Suprapubic skin (tissue), 4 donors: ENCODE measurements around the gene CKAP4. TPM values are rescaled to one million over a fixed set of nuclear protein-coding genes. Genes with fewer than 3 reads are reported as not detected.

ENCODE experiments used
- DNase-seq, 2 donors: peaks; one replicate each; pipeline ENCODE4 v3.0.0-alpha.2; 2019; ENCODE audit warnings: low spot score in 2 of 2
- H3K27ac ChIP-seq: fragments of 200-600 bp; sonication (generic); one replicate; pipeline ENCODE4 v1.5.1; 2019
- H3K27me3 ChIP-seq: fragments of 200-600 bp; sonication (generic); one replicate; pipeline ENCODE4 v1.5.1; 2019
- H3K36me3 ChIP-seq: fragments of 200-600 bp; sonication (generic); one replicate; pipeline ENCODE4 v1.5.1; 2019
- H3K4me1 ChIP-seq: fragments of 200-600 bp; sonication (generic); one replicate; pipeline ENCODE4 v1.5.1; 2019
- H3K4me3 ChIP-seq: fragments of 200-600 bp; sonication (generic); one replicate; pipeline ENCODE4 v1.5.1; 2019; ENCODE audit warnings: mild to moderate bottlenecking
- H3K9me3 ChIP-seq: fragments of 200-600 bp; sonication (generic); one replicate; pipeline ENCODE4 v1.5.1; 2019
- CTCF ChIP-seq, 2 donors: fragments of 200-600 bp in 1 of 2; fragments of 450-650 bp in 1 of 2; sonication (generic) in 1 of 2; IDR thresholded peaks; one replicate each; pipeline ENCODE4 v1.5.1; 2016 to 2019; ENCODE audit warnings: antibody characterized with exemption in 2 of 2, mild to moderate bottlenecking in 1 of 2, moderate library complexity in 1 of 2
- EP300 ChIP-seq: sonication (generic); formaldehyde crosslinking; IDR thresholded peaks from one replicate; pipeline ENCODE4 v1.6.1; 2017; ENCODE audit warnings: antibody characterized with exemption
- POLR2A ChIP-seq, 2 donors: fragments of 450-650 bp; IDR thresholded peaks; one replicate each; pipeline ENCODE4 v1.6.1; 2017; ENCODE audit warnings: antibody characterized with exemption in 2 of 2, mild to moderate bottlenecking in 2 of 2, moderate library complexity in 2 of 2
- POLR2AphosphoS5 ChIP-seq, 3 donors: sonication (generic); formaldehyde crosslinking; IDR thresholded peaks; one replicate each; pipeline ENCODE4 v1.6.1; 2017; ENCODE audit warnings: antibody characterized with exemption in 3 of 3
- WGBS: methylation state at CpG from one replicate; pipeline ENCODE4 v1.1.5; 2018; 5-methylcytosine and 5-hydroxymethylcytosine counted together
- total RNA-seq, 4 donors: library from RNA; depleted of rRNA; stranded (reverse); fragments of >200 nt; gene quantifications; one replicate each; pipeline ENCODE4 v1.1.0, GENCODE V29; 2016

Gene CKAP4
- total RNA-seq, 4 donors from 2014 or later, result 38.5 to 75.3 (median 58.7) TPM

GRCh38 chr12:106239951-106240335, 7.9 kb downstream of the CKAP4 start:
- WGBS, result 95% methylated on average over 12 of the region's 12 CpGs
- peak in 1 of 2 donors; percentile 56 for DNase-seq
- Histone ChIP-seq H3K27me3 (no peaks in the 10 kb centered on the region), H3K4me1 (peaks cover 28% of the 10 kb centered on the region), H3K36me3 (peaks cover 32% of the 10 kb centered on the region), H3K9me3 (no peaks in the 10 kb centered on the region), H3K4me3 (no peak overlapping the region), H3K27ac (no peak overlapping the region)
- TF ChIP-seq EP300 (no peak), POLR2AphosphoS5 (IDR thresholded peaks at IDR 0.05) (no peak), POLR2A (IDR thresholded peaks at IDR 0.05) (no peak)

GRCh38 chr12:106239241-106239950, 8.4 kb downstream of the CKAP4 start:
- Histone ChIP-seq H3K9me3 (no peaks in the 10 kb centered on the region), H3K4me3 (no peak overlapping the region), H3K27me3 (no peaks in the 10 kb centered on the region), H3K27ac (no peak overlapping the region), H3K4me1 (peaks cover 23% of the 10 kb centered on the region), H3K36me3 (peaks cover 32% of the 10 kb centered on the region)
- TF ChIP-seq POLR2AphosphoS5 (IDR thresholded peaks at IDR 0.05), result no peak
- TF ChIP-seq CTCF (IDR thresholded peaks at IDR 0.05), result no peak
- no peak for TF ChIP-seq POLR2A (IDR thresholded peaks at IDR 0.05)
- no peak for TF ChIP-seq EP300
- WGBS, result 94% methylated on average over 24 of the region's 37 CpGs
- DNase-seq, result peak in 1 of 2 donors; percentile 72

GRCh38 chr12:106238146-106238545, 9.7 kb downstream of the CKAP4 start:
- H3K36me3 ChIP-seq, result peaks cover 32% of the 10 kb centered on the region
- WGBS, result 73% methylated on average over 11 of the region's 11 CpGs
- H3K4me3 ChIP-seq, result no peak overlapping the region
- peak in 1 of 2 donors; percentile 26 for DNase-seq
- no peak overlapping the region for H3K27ac ChIP-seq
- H3K27me3 ChIP-seq, result no peaks in the 10 kb centered on the region
- H3K4me1 ChIP-seq, result peaks cover 10% of the 10 kb centered on the region
- TF ChIP-seq CTCF (IDR thresholded peaks at IDR 0.05) (no peak), EP300 (no peak), POLR2A (IDR thresholded peaks at IDR 0.05) (no peak), POLR2AphosphoS5 (IDR thresholded peaks at IDR 0.05) (no peak)
- no peaks in the 10 kb centered on the region for H3K9me3 ChIP-seq

- no peak overlapping the region for H3K4me3 ChIP-seq
- 70% methylated on average over 1 of the region's 1 CpG for whole genome bisulfite sequencing
- H3K9me3 ChIP-seq, result no peaks in the 10 kb centered on the region
- TF ChIP-seq CTCF (IDR thresholded peaks at IDR 0.05) (no peak), POLR2AphosphoS5 (IDR thresholded peaks at IDR 0.05) (no peak), POLR2A (IDR thresholded peaks at IDR 0.05) (no peak), EP300 (no peak)
- H3K27me3 ChIP-seq, result no peaks in the 10 kb centered on the region
- no peak overlapping the region for H3K27ac ChIP-seq
- DNase-seq, result no peak
- no peaks in the 10 kb centered on the region for H3K4me1 ChIP-seq
- peaks cover 28% of the 10 kb centered on the region for H3K36me3 ChIP-seq
Observed at GRCh38 chr12:106235770-106236169, 12.1 kb downstream of the CKAP4 start.

- 52% methylated on average over 3 of the region's 3 CpGs for WGBS
- TF ChIP-seq POLR2AphosphoS5 (IDR thresholded peaks at IDR 0.05) (no peak), EP300 (no peak), POLR2A (IDR thresholded peaks at IDR 0.05) (no peak), CTCF (IDR thresholded peaks at IDR 0.05) (no peak)
- Histone ChIP-seq H3K4me1 (no peaks in the 10 kb centered on the region), H3K4me3 (no peak overlapping the region), H3K9me3 (no peaks in the 10 kb centered on the region), H3K27ac (no peak overlapping the region), H3K27me3 (no peaks in the 10 kb centered on the region), H3K36me3 (peaks cover 15% of the 10 kb centered on the region)
- DNase-seq, result peak in 1 of 2 donors; percentile 34
Observed at GRCh38 chr12:106234449-106234848, 13.4 kb downstream of the CKAP4 start.
